Keratinocyte (primary cell): ENCODE results near the gene EEPD1.

Experiments
- EZH2 ChIP-seq: IDR thresholded peaks from one replicate; pipeline ENCODE4 v1.6.1; 2012; ENCODE audit warnings: inconsistent platforms, mild to moderate bottlenecking, low read length, moderate library complexity
- TF ChIP-seq, protein P1 (sequence below), 3 experiments: IDR thresholded peaks in 1 of 3; conservative IDR thresholded peaks in 1 of 3; optimal IDR thresholded peaks in 1 of 3; 2 replicates in 2 of 3; 3 replicates in 1 of 3; pipeline versions ENCODE3 to v1.5.1; 2011; ENCODE audit warnings: low read length in 3 of 3, mild to moderate bottlenecking in 3 of 3, moderate library complexity in 2 of 3, control low read depth in 1 of 3, inconsistent platforms in 1 of 3; ENCODE audit not compliant: insufficient read depth in 2 of 3; ENCODE audit errors: extremely low read depth in 1 of 3

DNA sequence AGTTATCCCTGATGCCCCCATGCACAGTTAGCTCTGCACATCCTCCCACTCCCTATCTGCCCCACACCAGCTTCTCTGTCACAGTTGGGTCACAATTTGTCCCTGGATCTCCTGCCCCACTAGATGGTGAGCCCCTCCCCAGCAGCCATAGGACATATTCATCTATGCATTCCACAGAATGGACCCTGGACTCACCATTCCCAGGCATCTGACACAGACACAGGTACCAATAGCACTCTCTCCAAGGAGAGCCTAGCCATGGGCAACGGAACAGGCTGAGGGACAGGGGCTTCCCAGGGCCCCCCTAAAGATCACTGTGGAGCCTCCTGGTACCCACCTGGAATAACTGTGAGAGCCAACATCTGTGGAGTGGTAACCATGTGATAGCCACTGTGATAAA is 34.7 kb upstream of the EEPD1 start:
- TF ChIP-seq, protein P1, sequence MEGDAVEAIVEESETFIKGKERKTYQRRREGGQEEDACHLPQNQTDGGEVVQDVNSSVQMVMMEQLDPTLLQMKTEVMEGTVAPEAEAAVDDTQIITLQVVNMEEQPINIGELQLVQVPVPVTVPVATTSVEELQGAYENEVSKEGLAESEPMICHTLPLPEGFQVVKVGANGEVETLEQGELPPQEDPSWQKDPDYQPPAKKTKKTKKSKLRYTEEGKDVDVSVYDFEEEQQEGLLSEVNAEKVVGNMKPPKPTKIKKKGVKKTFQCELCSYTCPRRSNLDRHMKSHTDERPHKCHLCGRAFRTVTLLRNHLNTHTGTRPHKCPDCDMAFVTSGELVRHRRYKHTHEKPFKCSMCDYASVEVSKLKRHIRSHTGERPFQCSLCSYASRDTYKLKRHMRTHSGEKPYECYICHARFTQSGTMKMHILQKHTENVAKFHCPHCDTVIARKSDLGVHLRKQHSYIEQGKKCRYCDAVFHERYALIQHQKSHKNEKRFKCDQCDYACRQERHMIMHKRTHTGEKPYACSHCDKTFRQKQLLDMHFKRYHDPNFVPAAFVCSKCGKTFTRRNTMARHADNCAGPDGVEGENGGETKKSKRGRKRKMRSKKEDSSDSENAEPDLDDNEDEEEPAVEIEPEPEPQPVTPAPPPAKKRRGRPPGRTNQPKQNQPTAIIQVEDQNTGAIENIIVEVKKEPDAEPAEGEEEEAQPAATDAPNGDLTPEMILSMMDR (optimal IDR thresholded peaks at IDR 0.05 in 1 of 3, IDR thresholded peaks at IDR 0.05 in 1 of 3, conservative IDR thresholded peaks at IDR 0.05 in 1 of 3; ENCODE audit: extremely low read depth in 1 of 3, insufficient read depth in 2 of 3, low read length in 3 of 3): no peak
- TF ChIP-seq EZH2: no peak
